ENCODE measurements around the gene LINGO4. TPM values are rescaled to one million over a fixed set of nuclear protein-coding genes. Genes with fewer than 3 reads are reported as not detected.

The LINGO4 gene
- total and polyA plus RNA-seq, 2 donors (not counting 1 experiment from before 2014, with no cell fraction given), result not detected

GRCh38 chr1:151811181-151811580 is 6.0 kb upstream of the LINGO4 start:
- Histone ChIP-seq H3K27ac (ENCODE audit: low read length in 2 of 2) (no peak overlapping the region), H3K4me1 (ENCODE audit: control insufficient read depth in 2 of 2, insufficient read depth in 2 of 2, low read length in 2 of 2) (no peaks in the 10 kb centered on the region), H3K36me3 (replicated peaks in 1 of 2; ENCODE audit: control extremely low read depth in 1 of 2, control insufficient read depth in 1 of 2, extremely low read depth in 1 of 2, insufficient read depth in 2 of 2, low read length in 1 of 2) (no peaks in the 10 kb centered on the region), H4K20me1 (ENCODE audit: control insufficient read depth, insufficient read depth, low read length, poor library complexity, severe bottlenecking) (no peaks in the 10 kb centered on the region), H3K79me2 (ENCODE audit: control insufficient read depth, insufficient read depth, low read length) (no peaks in the 10 kb centered on the region), H3K4me3 (ENCODE audit: control extremely low read depth in 1 of 5, extremely low read depth in 1 of 5, insufficient read depth in 1 of 5, low read depth in 2 of 5, low read length in 4 of 5) (no peak overlapping the region), H3K9ac (ENCODE audit: low read length) (no peak overlapping the region), H3K27me3 (replicated peaks in 1 of 4; ENCODE audit: control extremely low read depth in 1 of 4, control insufficient read depth in 3 of 4, insufficient read depth in 4 of 4, low read length in 3 of 4) (peaks cover 0 to 3% (median 0%) of the 10 kb centered on the region in 4 experiments), H3K4me2 (replicated peaks; ENCODE audit: low read depth, low read length, poor library complexity, severe bottlenecking) (no peak overlapping the region), H2AFZ (ENCODE audit: insufficient read depth, low read depth, low read length, poor library complexity, severe bottlenecking) (no peak overlapping the region), H3K9me3 (ENCODE audit: control extremely low read depth in 1 of 3, control insufficient read depth in 2 of 3, insufficient read depth in 1 of 3, low read length in 2 of 3) (no peaks in the 10 kb centered on the region)
- ATAC-seq (ENCODE audit: low read depth) (no peak), DNase-seq (no peak)
- 100% methylated on average over 1 of the region's 9 CpGs for WGBS (ENCODE audit: insufficient coverage)
- Mint-ChIP-seq H3K27me3 (peaks cover 24% of the 10 kb centered on the region), H3K4me3 (no peak overlapping the region), H3K27ac (no peak overlapping the region), H3K9me3 (ENCODE audit: insufficient read depth) (no peaks in the 10 kb centered on the region), H3K4me1 (peaks cover 4% of the 10 kb centered on the region)
- POLR2A ChIA-PET, result no interaction called here
- TF ChIP-seq EZH2 (IDR thresholded peaks at IDR 0.05; ENCODE audit: borderline replicate concordance, insufficient read depth, low read depth, low read length, poor library complexity, severe bottlenecking), result no peak
- no peak for TF ChIP-seq CTCF (IDR thresholded peaks at IDR 0.05)
- intact Hi-C loops (cut with micrococcal nuclease), result no loop called here
- CTCF ChIA-PET, result no interaction called here

- ChIA-PET CTCF (no interaction called here), POLR2A (interaction anchor here (0.6 kb wide), 1 partner anchor 581 kb away, joined by 6 read pairs; no protein-coding TSS in a partner anchor)
- H3K9me3 ChIP-seq (ENCODE audit: control extremely low read depth in 1 of 3, control insufficient read depth in 2 of 3, insufficient read depth in 1 of 3, low read length in 2 of 3), result no peaks in the 10 kb centered on the region
- no peaks in the 10 kb centered on the region for H4K20me1 ChIP-seq (ENCODE audit: control insufficient read depth, insufficient read depth, low read length, poor library complexity, severe bottlenecking)
- no peaks in the 10 kb centered on the region for H3K9me3 Mint-ChIP-seq (ENCODE audit: insufficient read depth)
- no peak overlapping the region for H3K4me3 Mint-ChIP-seq
- H3K9ac ChIP-seq (ENCODE audit: low read length), result no peak overlapping the region
- H3K79me2 ChIP-seq (ENCODE audit: control insufficient read depth, insufficient read depth, low read length), result no peaks in the 10 kb centered on the region
- H3K27ac ChIP-seq (ENCODE audit: low read length in 2 of 2), result no peak overlapping the region
- H3K36me3 ChIP-seq (replicated peaks in 1 of 2; ENCODE audit: control extremely low read depth in 1 of 2, control insufficient read depth in 1 of 2, extremely low read depth in 1 of 2, insufficient read depth in 2 of 2, low read length in 1 of 2), result no peaks in the 10 kb centered on the region
- peaks cover 4% of the 10 kb centered on the region for H3K4me1 Mint-ChIP-seq
- DNase-seq (no peak), ATAC-seq (ENCODE audit: low read depth) (no peak)
- TF ChIP-seq CTCF (IDR thresholded peaks at IDR 0.05) (no peak), EZH2 (IDR thresholded peaks at IDR 0.05; ENCODE audit: borderline replicate concordance, insufficient read depth, low read depth, low read length, poor library complexity, severe bottlenecking) (no peak)
- intact Hi-C loops (cut with micrococcal nuclease), result no loop called here
- H3K4me1 ChIP-seq (ENCODE audit: control insufficient read depth in 2 of 2, insufficient read depth in 2 of 2, low read length in 2 of 2), result no peaks in the 10 kb centered on the region
- no peak overlapping the region for H3K27ac Mint-ChIP-seq
- H3K27me3 Mint-ChIP-seq, result peaks cover 21% of the 10 kb centered on the region
- no peak overlapping the region for H3K4me2 ChIP-seq (replicated peaks; ENCODE audit: low read depth, low read length, poor library complexity, severe bottlenecking)
- H3K27me3 ChIP-seq (replicated peaks in 1 of 4; ENCODE audit: control extremely low read depth in 1 of 4, control insufficient read depth in 3 of 4, insufficient read depth in 4 of 4, low read length in 3 of 4), result no peaks in the 10 kb centered on the region
- WGBS (ENCODE audit: insufficient coverage), result no CpG with 5 or more reads among the region's 1 CpG
- no peak overlapping the region for H2AFZ ChIP-seq (ENCODE audit: insufficient read depth, low read depth, low read length, poor library complexity, severe bottlenecking)
- H3K4me3 ChIP-seq (ENCODE audit: control extremely low read depth in 1 of 5, extremely low read depth in 1 of 5, insufficient read depth in 1 of 5, low read depth in 2 of 5, low read length in 4 of 5), result no peak overlapping the region
Measured at GRCh38 chr1:151809985-151810556, 4.9 kb upstream of the LINGO4 start.

Measured in B cell (primary cell).